Caki2 (cell line): ENCODE measurements around the gene RAB5A. TPM values are rescaled to one million over a fixed set of nuclear protein-coding genes. Genes with fewer than 3 reads are reported as not detected.
"Not testable (repeated sequence)": the region's sequence is repeated elsewhere in the genome, so short reads cannot be mapped to it uniquely, and the experiment has no call there.

Experiments
- DNase-seq: peaks from one replicate; pipeline ENCODE4 v3.0.0-alpha.2; 2015; ENCODE audit warnings: low read depth
- in situ Hi-C: cut with HindIII; loops from 2 replicates; pipeline ENCODE4 v1.10.0; 2016; ENCODE audit warnings: low sequenced_read_pairs, low pct_unique_long_range_greater_than_20kb, mixed read lengths
- total RNA-seq: library from RNA; depleted of rRNA; stranded (reverse); fragments of >200 nt; shearing (Covaris generic); gene quantifications from 2 replicates; pipeline ENCODE4 v1.2.3, GENCODE V29; 2014; ENCODE audit warnings: low replicate concordance; rRNA removed

RAB5A gene
- 28.4 and 34.8 TPM in 2 replicates for total RNA-seq

- in situ Hi-C loops, result no loop called here
- peak; percentile 99 for DNase-seq
Measured at GRCh38 chr3:19946832-19947548, at the start of gene RAB5A. Gene RAB5A (plus strand): TSS chr3:19947097. CDS start chr3:19950899, 3,802 bp downstream.

- DNase-seq, result no peak
- in situ Hi-C loops, result no loop called here
Measured at GRCh38 chr3:19898721-19899120, 48.2 kb upstream of the RAB5A start.

GRCh38 chr3:19899264-19899663 is 47.6 kb upstream of the RAB5A start:
- no peak for DNase-seq
- in situ Hi-C loops, result no loop called here

GRCh38 chr3:19899833-19900232 is 47.1 kb upstream of the RAB5A start:
- in situ Hi-C loops, DNase-seq: not testable (repeated sequence)

GRCh38 chr3:19901337-19901736 is 45.6 kb upstream of the RAB5A start:
- DNase-seq, result no peak
- in situ Hi-C loops, result no loop called here

- in situ Hi-C loops, result no loop called here
- DNase-seq, result no peak
Measured at GRCh38 chr3:19901918-19902317, 45.0 kb upstream of the RAB5A start.

- in situ Hi-C loops, result no loop called here
- DNase-seq, result no peak
Measured at GRCh38 chr3:19903649-19904048, 43.2 kb upstream of the RAB5A start.

GRCh38 chr3:19907523-19907922 is 39.4 kb upstream of the RAB5A start:
- in situ Hi-C loops, result no loop called here
- DNase-seq, result no peak

GRCh38 chr3:19911452-19911851 is 35.4 kb upstream of the RAB5A start:
- in situ Hi-C loops, result no loop called here

GRCh38 chr3:19917167-19917566 is 29.7 kb upstream of the RAB5A start:
- no peak for DNase-seq
- in situ Hi-C loops, result no loop called here

More at GRCh38 chr3:19911452-19911851, 35.4 kb upstream of the RAB5A start:
- DNase-seq, result no peak

GRCh38 chr3:19920401-19921080 is 26.4 kb upstream of the RAB5A start:
- no peak for DNase-seq
- in situ Hi-C loops, result no loop called here

- no peak for DNase-seq
- in situ Hi-C loops, result no loop called here
Measured at GRCh38 chr3:19931180-19931692, 15.7 kb upstream of the RAB5A start.

GRCh38 chr3:19931767-19932188 is 15.1 kb upstream of the RAB5A start:
- DNase-seq, result no peak
- in situ Hi-C loops, result no loop called here

- in situ Hi-C loops, result no loop called here
- no peak for DNase-seq
Measured at GRCh38 chr3:19932422-19932821, 14.5 kb upstream of the RAB5A start.

GRCh38 chr3:19934098-19934566 is 12.8 kb upstream of the RAB5A start, which contains the start of gene EFHB:
Gene EFHB (minus strand): TSS chr3:19934217. CDS start chr3:19934018, 199 bp downstream.
- in situ Hi-C loops, result no loop called here
- DNase-seq, result peak; percentile 71

GRCh38 chr3:19937459-19938294 is 9.2 kb upstream of the RAB5A start:
- DNase-seq, result no peak

GRCh38 chr3:19938295-19938627 is 8.6 kb upstream of the RAB5A start:
- in situ Hi-C loops, result no loop called here
- no peak for DNase-seq

More at GRCh38 chr3:19937459-19938294, 9.2 kb upstream of the RAB5A start:
- in situ Hi-C loops, result no loop called here

- in situ Hi-C loops, result no loop called here
- DNase-seq, result no peak
Measured at GRCh38 chr3:19940643-19941042, 6.3 kb upstream of the RAB5A start.
